K562 (cell line): ENCODE data around the gene HEMK1. TPM values are rescaled to one million over a fixed set of nuclear protein-coding genes. Genes with fewer than 3 reads are reported as not detected.

Experiments used
- ATAC-seq: fragments of 200-7000 bp; cut with Tn5 transposase; 3 replicates; pipeline ENCODE4 v1.9.1; 2020; ENCODE audit warnings: moderate library complexity
- BruUV-seq: library from RNA; stranded (reverse); fragments of 400-500 nt; replicated peaks from 2 replicates; lab custom pipeline; 2021; lab: Mats Ljungman, UMichigan
- CTCF ChIA-PET: fragments of 300-600 bp; formaldehyde crosslinking; extraction: SDS; loops from one replicate; lab custom pipeline; 2021; ENCODE audit warnings: low intra/inter-chr PET ratio; lab: Yijun Ruan, JAX
- POLR2A ChIA-PET: fragments of 300-600, 350-650 bp; sonication (Branson Sonifier 250); formaldehyde crosslinking; extraction: SDS; loops from one replicate; lab custom pipeline; 2021; ENCODE audit warnings: antibody characterized with exemption, inconsistent platforms; lab: Yijun Ruan, JAX
- DNase-seq, 4 experiments: peaks; one replicate each; pipeline versions ENCODE4 v3.0.0 to v3.0.0-alpha.2; 2011 to 2018; ENCODE audit warnings: low spot score in 3 of 4, mixed read lengths in 3 of 4; ENCODE audit errors: extremely low read depth in 1 of 4
- FAIRE-seq: peaks from 2 replicates; lab custom pipeline; 2011; peaks lifted over from hg19 to GRCh38; lab: Jason Lieb, UNC
- H2AFZ ChIP-seq: 2 replicates; pipeline ENCODE4 v1.6.0; 2011; ENCODE audit warnings: low read depth, low read length, control low read depth, inconsistent platforms
- H3K27ac ChIP-seq: fragments of 200-600 bp; 3 replicates; pipeline ENCODE4 v1.8.0; 2011; ENCODE audit warnings: low read depth, mild to moderate bottlenecking, control low read depth, inconsistent platforms, low read length, moderate library complexity, mixed read lengths; ENCODE audit errors: extremely low read depth
- H3K27me3 ChIP-seq, 2 experiments: fragments of 300-600 bp in 1 of 2; 2 replicates in 1 of 2; 3 replicates in 1 of 2; pipeline versions ENCODE4 v1.6.0 to v1.8.0; 2011; ENCODE audit warnings: inconsistent platforms in 2 of 2, low read length in 2 of 2, mild to moderate bottlenecking in 1 of 2, mixed read lengths in 1 of 2, moderate library complexity in 1 of 2; ENCODE audit not compliant: control insufficient read depth in 2 of 2, insufficient read depth in 2 of 2
- H3K36me3 ChIP-seq: fragments of 300-600 bp; 3 replicates; pipeline ENCODE4 v1.8.0; 2011; ENCODE audit warnings: mild to moderate bottlenecking, low read length, inconsistent platforms; ENCODE audit not compliant: control insufficient read depth, insufficient read depth
- H3K4me1 ChIP-seq, 2 experiments: fragments of 200-600 bp in 1 of 2; replicated peaks in 1 of 2; 2 replicates in 1 of 2; 3 replicates in 1 of 2; pipeline versions ENCODE4 v1.5.1 to v1.8.0; 2011; ENCODE audit warnings: inconsistent platforms in 2 of 2, low read length in 2 of 2, mild to moderate bottlenecking in 1 of 2, mixed read lengths in 1 of 2, moderate library complexity in 1 of 2; ENCODE audit not compliant: control insufficient read depth in 2 of 2, insufficient read depth in 2 of 2
- H3K4me2 ChIP-seq: 2 replicates; pipeline ENCODE4 v1.6.1; 2011; ENCODE audit warnings: low read length, control low read depth, inconsistent platforms, mixed read lengths; ENCODE audit not compliant: insufficient read depth
- H3K4me3 ChIP-seq: fragments of 200-600 bp; sonication (generic), shearing (Covaris generic); 2 replicates; pipeline ENCODE4 v1.5.1; 2016; ENCODE audit warnings: control low read depth, inconsistent platforms
- H3K79me2 ChIP-seq: fragments of 200-600 bp; 3 replicates; pipeline ENCODE4 v1.8.0; 2011; ENCODE audit warnings: low read length, inconsistent platforms; ENCODE audit not compliant: control insufficient read depth, insufficient read depth
- H3K9ac ChIP-seq, 2 experiments: 2 replicates each; pipeline versions ENCODE4 v1.6.0 to v1.6.1; 2011; ENCODE audit warnings: low read depth in 2 of 2, low read length in 2 of 2, control low read depth in 1 of 2, inconsistent platforms in 1 of 2, mild to moderate bottlenecking in 1 of 2, mixed read lengths in 1 of 2; ENCODE audit not compliant: insufficient read depth in 1 of 2
- H3K9me1 ChIP-seq: one replicate; pipeline ENCODE4 v1.6.0; 2011; ENCODE audit warnings: inconsistent platforms, mild to moderate bottlenecking, low read length, moderate library complexity; ENCODE audit not compliant: control insufficient read depth, insufficient read depth
- H3K9me3 ChIP-seq: replicated peaks from 2 replicates; pipeline ENCODE4 v1.5.1; 2011; ENCODE audit warnings: low read depth, low read length, inconsistent platforms; ENCODE audit not compliant: control insufficient read depth, insufficient read depth
- H4K20me1 ChIP-seq: replicated peaks from 2 replicates; pipeline ENCODE4 v1.6.1; 2011; ENCODE audit warnings: low read length, inconsistent platforms, mixed read lengths; ENCODE audit not compliant: control insufficient read depth, insufficient read depth
- ETV5 ChIP-seq: sonication (generic); formaldehyde crosslinking; IDR thresholded peaks from 2 replicates; pipeline ENCODE4 v1.4.0; 2020; ENCODE audit warnings: low read depth, mild to moderate bottlenecking, missing genetic modification reagents
- FOXM1 ChIP-seq, 2 experiments: fragments of 450-650 bp in 1 of 2; sonication (generic) in 1 of 2; formaldehyde crosslinking in 1 of 2; IDR thresholded peaks; 2 replicates each; pipeline versions ENCODE4 v1.6.1 to v1.9.0; 2017 to 2022; ENCODE audit warnings: low read depth in 2 of 2, mild to moderate bottlenecking in 2 of 2, missing genetic modification reagents in 1 of 2, moderate library complexity in 1 of 2
- RAD21 ChIP-seq, 2 experiments: fragments of 250-450 bp in 1 of 2; fragments of 450-650 bp in 1 of 2; sonication (Bioruptor Pico) in 1 of 2; formaldehyde crosslinking in 1 of 2; IDR thresholded peaks in 1 of 2; conservative IDR thresholded peaks in 1 of 2; 2 replicates each; pipeline versions ENCODE4 v1.4.0 to v1.8.0; 2020 to 2022; ENCODE audit warnings: mild to moderate bottlenecking in 2 of 2, moderate library complexity in 1 of 2
- ZNF134 ChIP-seq: fragments of 250-450 bp; sonication (Bioruptor Pico); conservative IDR thresholded peaks from 2 replicates; pipeline ENCODE4 v1.4.0; 2020
- WGBS: fragments of 100-300 bp; shearing (Covaris generic); methylation state at CpG from one replicate; pipeline ENCODE4 v1.1.6; 2016; ENCODE audit warnings: low coverage, mixed read lengths; ENCODE audit not compliant: insufficient coverage; ENCODE audit errors: missing lambda C conversion rate; 5-methylcytosine and 5-hydroxymethylcytosine counted together
- in situ Hi-C: fragments of 300-500 bp; cut with MboI; formaldehyde crosslinking; loops from 4 replicates; pipeline ENCODE4 v1.15.0; 2018; ENCODE audit warnings: inconsistent platforms, mixed read lengths
- intact Hi-C: fragments of 100-400 bp; cut with micrococcal nuclease; formaldehyde crosslinking; loops from 2 replicates; pipeline ENCODE4 v1.14.2; 2022
- polyA plus RNA-seq, 8 experiments: library from polyadenylated mRNA; depleted of rRNA in 4 of 8; stranded (reverse) in 5 of 8; unstranded in 3 of 8; fragments of >200 nt; fragmentation: Nextera tagmentation in 2 of 8; fragmentation: Illumina TruSeq in 1 of 8; extraction: Ambion mirVana in 2 of 8; extraction: Trizol in 1 of 8; gene quantifications; 2 replicates each; pipeline versions ENCODE4 v1.2.1 to v1.2.3, GENCODE V29; 2011 to 2014; ENCODE audit warnings: inconsistent platforms in 1 of 8, missing spikeins in 1 of 8
- total RNA-seq, 7 experiments: library from RNA; depleted of rRNA in 6 of 7; stranded (reverse); fragments of >200 nt in 6 of 7; fragmentation: Illumina TruSeq in 2 of 7; extraction: Trizol in 2 of 7; gene quantifications; 2 replicates each; pipeline versions ENCODE4 v1.2.1 to v1.2.3, GENCODE V29; 2011 to 2021; ENCODE audit warnings: low replicate concordance in 1 of 7
- TF ChIP-seq, protein P1 (sequence below): fragments of 150-350 bp; conservative IDR thresholded peaks from 2 replicates; pipeline ENCODE4 v1.6.1; 2014; ENCODE audit warnings: low read length

HEMK1 gene
- total and polyA plus RNA-seq, 9 of the 15 experiments (the other 6 are each of a cell fraction or from before 2014, with no cell fraction given), result 2.0 to 16.8 (median 11.4) TPM

DNA sequence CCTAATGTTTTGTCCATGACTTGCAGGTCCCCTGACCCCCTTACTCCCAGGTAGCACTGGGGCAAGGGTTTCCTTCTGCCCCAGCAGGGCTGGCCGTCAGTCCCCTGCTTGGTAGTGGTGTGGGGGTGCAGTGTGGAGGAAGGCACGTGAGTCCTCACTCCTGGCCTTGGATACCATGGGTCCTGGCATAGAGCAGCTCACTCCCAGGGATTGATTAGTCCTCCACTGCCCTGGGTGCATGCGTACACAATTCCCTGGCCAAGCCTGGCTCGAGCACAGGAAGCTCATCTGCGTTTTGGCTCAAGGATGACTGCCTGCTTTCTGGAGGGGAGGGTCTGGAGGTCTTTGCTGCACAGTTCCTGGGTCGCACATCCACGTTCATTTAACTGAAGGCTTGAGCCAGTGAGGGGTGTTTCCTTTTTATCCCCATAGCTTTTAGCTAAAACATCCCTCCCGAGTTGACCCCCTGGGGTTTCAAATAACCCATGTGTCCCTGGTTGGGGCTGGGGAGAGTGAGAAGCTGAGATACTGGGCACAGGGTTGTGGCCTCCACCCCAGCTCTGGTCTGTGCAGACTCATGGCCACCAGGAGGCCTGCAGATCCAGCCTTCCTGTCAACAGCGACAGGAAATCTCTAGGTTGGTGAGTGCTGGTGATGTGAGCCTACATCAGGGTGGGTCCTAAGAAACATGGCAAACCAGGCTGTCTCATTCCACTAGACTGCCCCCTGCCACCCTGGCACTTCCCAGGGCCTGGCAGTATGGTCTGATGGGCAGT is 11.5 kb downstream of the HEMK1 start:
- in situ Hi-C loops, result no loop called here
- H3K4me2 ChIP-seq, result no peak overlapping the region
- no peaks in the 10 kb centered on the region for H3K27me3 ChIP-seq
- peak overlapping the region in 1 of 2 experiments; percentile 68; a peak in 2 of 4 replicates for H3K9ac ChIP-seq
- H2AFZ ChIP-seq, result no peak overlapping the region
- no peaks in the 10 kb centered on the region for H3K79me2 ChIP-seq
- DNase-seq (no peak), FAIRE-seq (no peak), ATAC-seq (0 out of 3 replicates have a peak, but pooled peaks have one; percentile 21)
- H3K4me1 ChIP-seq, result peaks cover 13 to 19% of the 10 kb centered on the region in 2 experiments; a peak in 4 of 5 replicates
- H3K4me3 ChIP-seq, result no peak overlapping the region
- no peaks in the 10 kb centered on the region for H3K9me1 ChIP-seq
- H3K27ac ChIP-seq, result no peak overlapping the region
- WGBS, result 60% methylated on average over 6 of the region's 9 CpGs
- ChIA-PET CTCF (no interaction called here), POLR2A (interaction anchor here (0.7 to 1.5 kb wide), 5 partner anchors 9 to 1556 kb away, joined by 3 to 7 read pairs (median 5); partner anchors contain the start of gene CISH)
- no peak for TF ChIP-seq ZNF134 (CRISPR knock-in tag)
- no peak for TF ChIP-seq ETV5
- TF ChIP-seq FOXM1 (IDR thresholded peaks at IDR 0.05; ENCODE audit: low read depth), result no peak
- no peak for TF ChIP-seq FOXM1 (CRISPR knock-in tag; IDR thresholded peaks at IDR 0.05; ENCODE audit: low read depth)
- TF ChIP-seq, protein P1, sequence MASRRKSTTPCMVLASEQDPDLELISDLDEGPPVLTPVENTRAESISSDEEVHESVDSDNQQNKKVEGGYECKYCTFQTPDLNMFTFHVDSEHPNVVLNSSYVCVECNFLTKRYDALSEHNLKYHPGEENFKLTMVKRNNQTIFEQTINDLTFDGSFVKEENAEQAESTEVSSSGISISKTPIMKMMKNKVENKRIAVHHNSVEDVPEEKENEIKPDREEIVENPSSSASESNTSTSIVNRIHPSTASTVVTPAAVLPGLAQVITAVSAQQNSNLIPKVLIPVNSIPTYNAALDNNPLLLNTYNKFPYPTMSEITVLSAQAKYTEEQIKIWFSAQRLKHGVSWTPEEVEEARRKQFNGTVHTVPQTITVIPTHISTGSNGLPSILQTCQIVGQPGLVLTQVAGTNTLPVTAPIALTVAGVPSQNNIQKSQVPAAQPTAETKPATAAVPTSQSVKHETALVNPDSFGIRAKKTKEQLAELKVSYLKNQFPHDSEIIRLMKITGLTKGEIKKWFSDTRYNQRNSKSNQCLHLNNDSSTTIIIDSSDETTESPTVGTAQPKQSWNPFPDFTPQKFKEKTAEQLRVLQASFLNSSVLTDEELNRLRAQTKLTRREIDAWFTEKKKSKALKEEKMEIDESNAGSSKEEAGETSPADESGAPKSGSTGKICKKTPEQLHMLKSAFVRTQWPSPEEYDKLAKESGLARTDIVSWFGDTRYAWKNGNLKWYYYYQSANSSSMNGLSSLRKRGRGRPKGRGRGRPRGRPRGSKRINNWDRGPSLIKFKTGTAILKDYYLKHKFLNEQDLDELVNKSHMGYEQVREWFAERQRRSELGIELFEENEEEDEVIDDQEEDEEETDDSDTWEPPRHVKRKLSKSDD, result no peak
- 0 out of 4 replicates have a peak, but pooled peaks of 1 of the 2 experiments have one; percentile 7 for TF ChIP-seq RAD21 (CRISPR knock-in tag; conservative IDR thresholded peaks at IDR 0.05 in 1 of 2, IDR thresholded peaks at IDR 0.05 in 1 of 2)
- H3K36me3 ChIP-seq, result peaks cover 59% of the 10 kb centered on the region; the same call in 2 of the 3 replicates
- no peaks in the 10 kb centered on the region for H3K9me3 ChIP-seq
- no TSS peak for BruUV-seq
- H4K20me1 ChIP-seq, result no peaks in the 10 kb centered on the region
- intact Hi-C loops, result no loop called here
